HCEC 1CT (cell line): ENCODE data around the gene PRKN.
"Not testable (repeated sequence)": the region's sequence is repeated elsewhere in the genome, so short reads cannot be mapped to it uniquely, and the experiment has no call there.

ENCODE experiments used
- DNase-seq: peaks from one replicate; pipeline ENCODE4 v3.0.0-alpha.2; 2017

PRKN gene

GRCh38 chr6:161870236-161870901, 857.2 kb downstream of the PRKN start:
- DNase-seq: no peak

GRCh38 chr6:161869491-161869890, 858.1 kb downstream of the PRKN start:
- no peak for DNase-seq

- no peak for DNase-seq
These were observed 861.0 kb downstream of the PRKN start for GRCh38 chr6:161866570-161866969.

- not testable (repeated sequence) for DNase-seq
These were observed 866.5 kb downstream of the PRKN start for GRCh38 chr6:161861061-161861460.

- no peak for DNase-seq
These were observed 873.9 kb downstream of the PRKN start for GRCh38 chr6:161853657-161854056.

GRCh38 chr6:161851486-161851885, 876.1 kb downstream of the PRKN start:
- DNase-seq: not testable (repeated sequence)

- no peak for DNase-seq
These were observed 877.0 kb downstream of the PRKN start for GRCh38 chr6:161850562-161850961.

- DNase-seq: no peak
These were observed 879.9 kb downstream of the PRKN start for GRCh38 chr6:161847628-161848027.

- DNase-seq: no peak
These were observed 882.8 kb downstream of the PRKN start for GRCh38 chr6:161844804-161845203.

GRCh38 chr6:161843066-161843465, 884.5 kb downstream of the PRKN start:
- DNase-seq: no peak

GRCh38 chr6:161840380-161840779, 887.2 kb downstream of the PRKN start:
- DNase-seq: no peak

- no peak for DNase-seq
These were observed 889.1 kb downstream of the PRKN start for GRCh38 chr6:161838306-161839035.

- no peak for DNase-seq
These were observed 889.7 kb downstream of the PRKN start for GRCh38 chr6:161837854-161838253.

- DNase-seq: no peak
These were observed 890.2 kb downstream of the PRKN start for GRCh38 chr6:161837449-161837735.

- no peak for DNase-seq
These were observed 890.7 kb downstream of the PRKN start for GRCh38 chr6:161836643-161837448.

- DNase-seq: no peak
These were observed 891.9 kb downstream of the PRKN start for GRCh38 chr6:161835500-161836215.

GRCh38 chr6:161834426-161834825, 893.1 kb downstream of the PRKN start:
- no peak for DNase-seq

- DNase-seq: no peak
These were observed 894.3 kb downstream of the PRKN start for GRCh38 chr6:161833099-161833860.

GRCh38 chr6:161832622-161833021, 894.9 kb downstream of the PRKN start:
- DNase-seq: no peak

- no peak for DNase-seq
These were observed 896.5 kb downstream of the PRKN start for GRCh38 chr6:161830866-161831616.

GRCh38 chr6:161829291-161829729, 898.3 kb downstream of the PRKN start:
- no peak for DNase-seq

GRCh38 chr6:161828355-161828754, 899.2 kb downstream of the PRKN start:
- no peak for DNase-seq
